Fibroblast of skin of right quadriceps (primary cell): ENCODE results near the gene CDK14.

Experiments
- DNase-seq: peaks from one replicate; pipeline ENCODE4 v3.0.0-alpha.2; 2013

Gene CDK14

DNA sequence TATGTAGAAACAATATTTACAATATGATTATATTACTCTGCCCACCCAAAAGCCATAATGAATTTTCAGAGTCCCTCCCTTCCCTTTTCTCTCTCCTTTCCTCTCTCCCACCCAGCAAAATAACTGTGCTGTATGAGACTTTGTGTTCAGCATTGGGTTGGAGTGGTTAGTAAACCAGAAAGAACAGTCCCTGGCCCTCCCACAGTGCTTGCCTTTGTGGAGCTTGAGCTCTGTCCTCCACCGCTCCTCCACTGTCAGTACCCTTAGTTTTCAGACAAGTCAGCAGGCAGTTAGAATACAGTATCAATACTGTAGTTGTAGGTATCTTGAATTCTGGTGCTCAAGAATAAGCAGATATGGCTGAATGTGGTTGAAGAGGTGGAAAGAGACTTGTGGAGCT, 92.7 kb downstream of the CDK14 start:
- DNase-seq = no peak

DNA sequence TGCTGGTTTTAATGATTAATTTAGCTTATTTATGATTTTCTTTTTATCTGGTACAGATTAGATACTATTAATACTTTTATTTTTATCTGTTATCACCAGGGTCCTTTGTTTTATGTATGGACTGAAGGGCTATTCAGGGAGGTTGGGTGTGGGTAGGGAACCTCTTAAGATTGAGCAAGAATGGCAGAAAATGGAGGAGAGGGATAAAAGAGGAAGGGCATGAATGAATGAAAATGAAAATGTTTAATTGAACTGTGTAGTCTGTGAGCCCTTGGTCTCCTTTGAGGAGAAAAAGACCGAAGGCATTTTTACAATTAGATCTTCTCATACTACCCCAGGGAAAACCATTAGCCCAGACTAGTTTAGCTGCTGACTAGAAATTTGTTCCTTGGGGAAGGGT, 93.1 kb downstream of the CDK14 start:
- DNase-seq = no peak

DNA sequence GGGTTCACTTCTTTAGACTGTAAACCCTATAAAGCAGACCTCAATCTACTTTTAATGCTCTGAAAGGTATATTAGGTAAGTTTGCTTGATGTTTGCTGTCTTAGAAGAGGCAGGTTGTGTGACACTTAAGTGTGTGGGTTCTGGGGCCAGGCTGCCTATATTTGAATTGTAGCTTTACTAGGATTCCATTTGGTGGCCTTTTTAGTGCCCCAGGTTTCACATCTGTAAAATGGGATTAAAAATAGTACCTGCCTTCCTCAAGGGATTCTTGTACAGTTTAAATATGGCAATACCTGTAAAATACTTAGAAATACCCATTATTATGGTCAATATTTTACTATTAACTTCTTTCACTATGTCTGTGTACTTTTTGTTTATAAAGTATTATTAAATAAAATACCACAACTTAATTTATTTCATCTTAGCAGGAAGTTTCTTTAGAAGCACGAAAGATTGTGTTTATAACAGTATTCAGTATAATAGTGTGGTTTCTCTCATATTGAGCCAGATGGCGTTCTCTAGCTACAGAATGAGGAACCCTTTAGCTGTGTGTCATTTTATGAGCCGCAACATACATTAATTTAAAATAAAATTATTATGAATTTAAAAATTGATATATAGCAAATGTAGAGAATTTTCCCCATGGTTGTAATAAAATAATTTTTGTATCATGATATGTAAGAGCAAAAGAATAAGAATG, 94.2 kb downstream of the CDK14 start:
- no peak for DNase-seq

DNA sequence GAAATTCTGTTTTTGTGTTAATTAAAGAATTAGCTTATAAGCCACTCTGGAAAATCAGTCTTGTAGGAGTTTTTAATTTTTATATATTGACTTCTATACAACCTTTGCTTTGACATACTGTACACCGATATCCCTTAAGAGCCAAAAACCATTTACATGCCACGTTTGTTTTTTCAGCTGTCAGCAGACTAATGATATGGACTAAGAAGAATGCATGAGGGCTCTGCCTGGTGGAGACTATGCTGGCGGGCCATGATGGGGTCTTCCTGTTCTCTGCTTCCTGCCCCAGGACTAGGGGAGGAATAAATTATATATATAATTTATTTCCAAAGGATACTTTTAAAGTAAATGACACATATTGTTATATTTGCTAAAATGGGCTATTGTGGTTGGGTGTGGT, 96.3 kb downstream of the CDK14 start:
- peak; percentile 32 for DNase-seq

DNA sequence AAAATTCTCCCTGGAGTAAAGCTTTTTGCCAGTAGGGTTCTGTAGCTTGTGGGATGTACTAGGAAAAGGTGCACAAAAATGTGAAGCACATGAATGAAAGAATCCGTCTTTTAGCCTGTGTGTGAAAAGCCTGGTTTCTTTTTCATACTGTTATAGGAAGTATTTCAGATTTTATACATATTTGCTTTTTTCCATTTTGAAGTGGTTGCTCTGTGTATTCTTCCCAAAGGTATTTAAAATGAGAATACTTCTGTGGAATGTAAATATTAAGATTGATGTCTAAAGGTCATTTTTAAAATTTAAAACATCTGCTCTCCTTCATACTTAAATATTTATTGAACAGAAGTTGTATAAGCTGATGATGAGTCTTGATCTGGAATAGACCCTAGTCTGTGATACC, 96.8 kb downstream of the CDK14 start:
- DNase-seq = peak; percentile 32

DNA sequence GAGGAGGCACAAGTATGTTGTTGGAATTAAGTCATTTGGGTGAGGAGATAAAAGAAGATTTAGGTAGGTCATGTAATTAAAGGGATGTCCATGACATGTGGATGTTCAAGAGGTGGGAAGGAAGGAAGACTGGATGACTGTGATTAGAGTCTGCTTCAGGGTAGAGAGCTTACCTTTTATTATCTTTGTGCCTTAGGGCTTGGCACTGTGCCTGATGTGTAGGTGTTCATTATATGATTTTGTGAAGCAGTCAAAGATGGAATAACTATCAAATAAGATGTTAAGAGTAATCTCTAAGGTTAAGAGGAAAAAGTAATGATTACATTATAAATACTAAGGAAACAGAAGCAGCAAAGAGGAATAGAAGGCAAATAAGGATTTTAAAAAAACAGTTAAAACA, 97.8 kb downstream of the CDK14 start:
- no peak for DNase-seq

DNA sequence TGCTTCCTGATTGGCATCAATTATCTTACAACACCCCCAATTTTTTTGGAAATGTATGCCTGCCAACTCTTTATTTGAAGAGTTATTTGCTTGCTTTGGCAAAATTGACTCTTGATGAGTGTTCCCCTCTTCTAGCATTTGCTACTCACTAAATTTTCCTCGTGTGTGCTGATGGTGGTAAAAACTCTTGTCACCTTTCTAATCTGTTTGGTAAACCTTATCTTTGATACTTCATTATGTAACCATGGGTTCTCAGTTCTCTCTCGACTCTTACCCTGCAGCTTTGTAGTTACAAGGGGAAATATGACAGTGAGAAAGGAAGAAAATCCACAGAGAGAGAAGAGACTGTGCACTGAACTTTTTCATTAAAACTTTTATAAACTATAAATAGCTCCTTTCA, 102.5 kb downstream of the CDK14 start:
- DNase-seq = no peak

DNA sequence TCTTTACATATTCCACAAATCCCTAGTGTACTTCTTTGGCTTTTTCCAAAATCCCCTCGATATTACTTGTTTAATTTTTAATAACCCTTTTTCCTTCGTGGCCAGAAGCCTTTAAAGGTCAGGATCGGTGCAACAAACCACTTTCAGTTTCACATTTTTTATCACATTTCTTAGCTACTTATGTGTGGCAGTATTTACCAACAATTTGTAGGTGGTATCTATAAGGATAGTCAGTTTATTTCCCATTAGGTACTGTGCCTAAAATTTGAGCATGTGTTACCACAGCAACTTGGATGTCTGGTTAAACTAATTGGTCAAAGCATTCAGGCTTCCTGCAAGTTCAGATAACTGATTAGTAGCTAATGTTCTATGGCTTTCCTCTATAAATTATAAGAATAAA, 104.9 kb downstream of the CDK14 start:
- DNase-seq = no peak

DNA sequence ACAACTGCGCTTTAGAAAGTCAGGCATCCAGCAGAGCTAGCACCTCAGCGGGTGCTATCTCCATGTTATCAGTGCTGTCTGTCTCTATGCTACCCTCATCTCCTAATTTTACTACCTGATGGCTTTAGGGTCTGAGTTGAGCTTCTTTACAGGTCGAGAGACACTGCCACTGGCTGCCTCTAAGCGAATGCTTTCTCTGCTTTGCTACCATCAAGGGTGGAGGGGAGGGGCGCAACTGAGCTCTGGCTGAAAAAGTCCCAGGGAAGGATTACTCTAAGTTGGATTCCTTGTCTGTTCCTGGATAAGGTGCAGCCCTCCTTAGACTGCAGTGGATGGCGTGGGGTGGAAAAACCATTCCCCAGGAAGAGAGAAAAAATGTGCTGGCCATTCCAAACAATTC, 105.7 kb downstream of the CDK14 start:
- DNase-seq = no peak

DNA sequence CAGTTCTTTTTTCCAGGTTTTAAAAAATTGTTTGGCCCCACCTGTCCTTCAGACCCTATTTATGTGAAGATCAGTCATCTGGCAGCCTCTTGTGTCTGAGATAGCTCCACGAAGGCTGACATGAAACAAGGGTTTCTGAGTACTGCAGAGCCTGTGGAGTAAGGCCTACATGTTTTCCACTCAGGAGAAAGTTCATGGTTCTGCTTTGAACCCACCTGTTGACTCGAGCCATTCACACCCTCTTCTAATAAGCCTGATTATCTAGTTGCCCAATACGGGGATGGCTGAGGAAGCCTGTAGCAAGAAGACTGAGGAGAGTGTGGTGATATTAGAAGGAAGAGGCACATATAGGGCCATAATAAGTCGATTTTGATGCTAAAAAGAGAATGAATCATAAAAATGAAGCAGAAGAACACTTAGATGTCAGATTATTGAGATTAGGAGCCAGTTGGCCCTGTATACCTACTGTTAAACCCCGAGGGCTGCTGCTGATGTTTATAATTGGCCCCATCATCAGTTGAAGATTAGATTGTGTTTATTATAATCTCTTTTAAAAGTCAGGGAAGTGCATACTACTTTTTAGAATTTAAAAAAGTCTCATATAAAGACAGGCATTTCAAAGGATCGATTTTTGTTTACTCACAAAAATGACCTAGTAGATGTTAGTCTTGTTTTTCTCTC, 109.4 kb downstream of the CDK14 start:
- no peak for DNase-seq

DNA sequence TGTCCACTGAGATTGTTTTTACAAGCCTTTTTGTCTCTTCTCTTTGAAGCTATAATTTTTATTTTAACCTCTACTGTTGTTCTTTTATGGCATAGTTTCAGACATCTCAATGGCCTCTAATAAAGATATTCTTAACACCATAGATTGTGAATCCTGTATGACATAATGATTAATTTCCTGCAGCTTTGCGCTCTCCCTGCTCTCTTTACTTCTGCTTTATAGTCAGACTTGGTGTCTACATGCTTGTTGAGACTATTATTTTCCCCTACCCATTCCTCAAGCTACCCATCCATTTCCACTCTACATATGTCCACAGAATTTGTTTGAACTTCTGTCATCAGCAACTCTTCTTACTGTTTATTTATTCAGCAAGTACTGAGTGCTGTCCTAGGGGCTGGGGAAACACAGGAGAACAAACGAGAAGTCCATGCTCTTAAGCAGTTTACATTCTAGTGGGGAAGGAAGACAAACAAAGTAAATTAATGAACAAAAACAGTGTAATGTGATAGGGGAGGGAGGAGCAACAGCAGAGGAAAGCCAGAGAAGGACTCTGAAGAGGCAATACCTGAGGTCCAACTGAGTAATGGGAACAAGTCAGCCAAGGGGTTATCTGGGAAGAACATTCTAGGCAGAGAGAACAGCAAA, 110.1 kb downstream of the CDK14 start:
- no peak for DNase-seq

DNA sequence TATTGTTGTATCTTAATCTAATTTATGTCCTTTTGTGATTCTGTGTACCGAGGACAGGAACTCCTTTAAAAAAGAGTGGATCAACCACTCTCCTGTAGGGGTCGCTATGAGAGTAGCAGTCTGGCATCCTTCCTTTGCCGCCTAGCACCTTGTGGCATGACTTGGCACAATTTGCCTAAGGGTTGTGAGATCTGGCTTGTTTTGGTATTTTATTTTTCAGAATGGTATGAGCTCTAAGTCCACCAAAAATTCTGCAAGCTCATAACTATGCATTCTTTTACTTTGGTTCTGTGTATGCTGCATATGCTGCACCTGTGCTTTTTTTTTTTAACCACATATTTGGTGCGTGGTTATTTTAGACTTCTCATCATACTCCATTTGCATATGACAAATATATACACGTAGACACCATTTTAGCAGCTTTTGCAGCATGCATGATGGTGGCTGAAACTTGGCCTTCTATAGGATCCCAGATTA, 112.8 kb downstream of the CDK14 start:
- DNase-seq = no peak

DNA sequence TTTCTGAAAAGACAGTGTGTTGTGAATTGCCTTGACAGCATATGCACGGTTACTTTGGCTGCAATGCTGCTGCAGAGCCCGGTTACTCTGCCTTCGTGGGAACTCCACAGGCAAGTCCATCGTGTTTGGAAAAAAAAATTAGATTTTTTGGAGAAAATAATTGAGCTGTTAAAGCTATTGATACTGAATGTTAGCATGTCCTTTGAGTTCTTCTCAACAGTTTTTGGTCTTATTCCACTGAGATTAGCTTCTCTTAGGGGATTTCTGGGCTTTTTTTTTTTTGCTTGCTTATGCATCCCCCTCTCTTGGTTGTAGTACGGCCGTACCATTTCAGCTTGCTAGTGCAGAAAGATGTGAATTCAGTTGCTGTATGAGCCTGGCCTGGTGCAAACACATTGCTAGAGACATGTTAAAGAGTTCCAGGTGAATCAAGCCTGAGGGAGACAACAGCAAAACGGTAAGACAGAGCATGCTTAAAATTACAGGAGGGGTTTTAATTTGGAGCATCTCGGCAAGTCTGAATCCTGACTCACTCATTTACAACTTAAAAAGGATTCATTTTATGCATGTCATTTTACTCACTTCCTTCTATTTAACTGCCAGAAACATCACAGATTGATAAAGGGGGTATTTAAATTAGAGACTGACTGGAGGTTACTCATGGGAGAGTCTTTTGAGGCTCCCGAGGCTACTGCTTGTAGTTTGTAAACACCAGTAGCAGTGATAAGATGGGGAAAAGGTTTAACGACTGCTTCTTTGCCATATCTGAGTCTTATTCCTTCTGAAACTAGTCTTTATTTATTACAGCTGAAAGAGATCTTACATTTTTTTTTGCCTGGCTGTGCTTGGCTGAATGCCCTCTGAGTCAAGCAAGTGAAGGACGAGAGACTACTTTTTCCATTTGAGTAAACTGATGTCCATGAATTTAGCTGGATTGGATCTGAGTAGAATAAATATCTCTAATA, 113.7 kb downstream of the CDK14 start:
- peak; percentile 64 for DNase-seq

DNA sequence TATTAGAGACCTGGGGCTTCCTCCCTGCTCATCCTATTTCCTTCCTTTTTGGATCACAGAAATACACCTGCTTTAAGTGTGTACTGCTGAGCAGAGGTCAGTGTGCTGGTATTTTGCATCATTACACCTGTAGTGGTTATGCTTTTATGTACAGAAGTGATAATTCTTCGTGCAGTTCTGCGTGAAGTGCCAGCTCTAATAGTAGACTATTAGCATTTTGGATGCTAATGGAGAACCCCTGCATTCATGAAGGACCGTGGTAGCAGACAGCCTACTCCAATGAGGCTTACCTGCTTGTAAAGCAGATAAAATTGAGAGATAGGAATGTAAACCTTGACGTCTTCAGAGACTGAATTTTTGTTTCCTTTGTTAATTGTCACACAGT, 114.3 kb downstream of the CDK14 start:
- no peak for DNase-seq

DNA sequence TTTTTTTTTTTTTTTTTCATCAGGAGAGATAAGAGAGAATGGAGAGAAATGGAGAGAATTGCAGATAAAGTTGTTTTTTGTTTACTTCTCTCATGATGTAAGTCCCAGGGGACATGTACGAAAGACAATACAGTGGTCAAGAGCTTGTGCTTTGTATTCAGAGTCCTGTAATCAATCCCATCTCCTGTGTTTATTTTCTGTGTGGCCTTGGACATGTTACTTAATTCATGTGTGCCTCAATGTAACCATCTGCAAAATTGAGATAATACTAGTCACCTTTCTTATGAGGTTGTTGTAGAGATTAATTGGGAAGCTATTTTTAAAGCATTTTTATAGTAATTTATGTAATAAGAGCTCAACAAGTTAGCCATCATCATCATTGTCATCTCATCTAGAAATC, 117.5 kb downstream of the CDK14 start:
- DNase-seq = no peak

DNA sequence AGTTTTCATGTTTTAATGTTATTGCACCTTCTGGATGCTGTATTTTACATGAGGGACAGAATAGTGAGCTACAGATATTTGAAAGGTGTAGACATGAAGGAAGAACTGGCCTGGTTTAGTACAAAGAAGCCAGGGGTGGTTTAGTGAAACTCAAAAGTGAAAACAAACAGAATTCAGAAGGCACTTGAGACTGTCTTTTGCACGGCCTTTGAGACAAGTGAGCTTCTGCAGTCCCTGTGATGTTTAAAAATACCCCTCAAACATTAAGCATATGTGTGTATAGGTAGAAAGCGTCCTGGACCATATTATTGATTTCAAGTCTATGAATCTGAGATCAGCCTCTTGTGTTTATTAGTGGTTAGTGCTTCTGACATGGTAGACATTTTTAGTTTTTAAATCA, 118.9 kb downstream of the CDK14 start:
- no peak for DNase-seq

DNA sequence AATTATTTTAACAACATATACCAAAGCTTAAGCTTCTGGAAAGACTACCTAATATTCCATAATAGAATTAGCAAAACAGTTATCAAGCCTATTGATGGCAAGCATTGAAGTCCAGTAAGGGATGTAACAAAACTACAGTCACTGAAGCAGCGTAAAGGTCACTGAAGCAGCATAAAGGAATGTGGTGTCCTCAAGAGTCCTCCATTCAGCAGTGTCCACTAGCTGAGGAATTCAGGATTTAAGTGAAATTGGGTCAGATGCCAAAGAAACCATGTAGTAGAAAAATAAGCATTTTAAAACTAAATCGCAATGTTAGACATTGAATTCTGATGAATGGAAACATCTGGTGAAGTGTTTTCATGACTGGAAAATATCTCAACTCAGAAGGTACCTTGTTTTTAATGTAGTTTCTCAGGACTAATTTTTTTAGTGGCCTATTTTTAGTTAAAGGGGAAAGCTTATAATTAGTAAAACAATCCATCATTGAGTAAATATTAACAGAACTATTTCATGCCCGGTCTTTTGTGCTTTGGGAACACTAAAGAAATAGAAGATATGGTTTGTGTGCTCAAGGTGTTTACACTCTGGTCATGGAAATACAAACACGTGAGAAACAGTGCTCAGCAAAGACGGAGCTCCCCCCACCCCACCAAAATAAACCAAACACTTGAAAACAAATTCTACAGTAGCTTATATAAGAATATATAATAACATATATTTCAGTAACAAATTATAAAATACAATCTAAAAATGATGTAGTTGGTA, 121.4 kb downstream of the CDK14 start:
- DNase-seq = peak; percentile 25

DNA sequence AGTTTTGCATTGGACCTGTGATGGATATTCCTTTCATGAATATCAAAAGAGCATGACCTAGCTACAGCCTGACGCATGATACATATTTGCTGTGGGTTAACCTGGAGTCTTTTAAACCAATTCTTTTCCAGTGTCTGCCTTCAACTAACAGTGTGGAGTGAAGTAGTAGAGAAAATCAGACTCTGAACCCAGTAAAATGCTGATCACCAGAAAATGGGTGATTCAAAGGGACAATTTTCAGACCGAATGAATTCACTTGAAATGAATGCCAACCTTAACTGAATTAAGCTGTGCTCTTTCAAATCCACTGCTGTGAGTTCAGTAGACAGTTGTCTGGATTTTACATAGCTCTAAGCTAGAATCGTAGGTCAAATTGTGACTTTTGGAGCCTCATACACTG, 123.0 kb downstream of the CDK14 start:
- no peak for DNase-seq

DNA sequence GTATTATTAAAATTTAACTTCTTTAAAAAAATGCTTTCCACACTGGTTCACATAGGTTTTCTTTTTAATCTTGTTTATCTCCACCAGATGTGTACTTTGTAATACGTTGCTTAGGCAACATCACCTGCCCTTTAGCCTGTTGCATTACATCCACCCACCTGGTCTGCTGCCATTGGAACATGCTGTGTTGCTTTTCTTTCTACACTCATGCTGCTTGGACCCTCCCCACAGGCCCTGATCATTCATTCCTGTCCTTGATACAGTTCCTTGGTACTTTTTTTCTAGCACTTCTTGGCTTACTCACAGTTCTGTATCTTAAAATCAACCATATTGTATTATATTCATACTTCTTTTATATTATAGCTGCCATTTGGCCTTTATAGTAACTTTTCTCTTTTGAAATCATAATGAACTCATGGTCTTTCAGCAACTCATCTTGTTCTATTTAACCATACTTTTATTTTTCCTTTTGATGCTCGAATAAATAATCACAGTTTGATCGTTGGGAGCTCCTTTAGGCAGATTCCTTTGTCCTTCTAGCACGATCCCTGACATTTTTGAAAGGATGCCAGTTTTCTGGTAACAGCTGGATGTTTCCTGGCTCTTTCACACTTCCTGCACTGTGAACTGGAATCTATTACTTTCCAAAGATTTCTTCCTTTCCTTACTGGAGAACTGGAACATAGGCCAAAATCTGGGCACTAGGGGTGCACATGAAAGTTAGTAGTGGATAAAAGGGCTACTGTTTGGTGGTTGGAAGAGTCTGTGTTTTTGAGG, 125.1 kb downstream of the CDK14 start:
- DNase-seq = peak; percentile 85

DNA sequence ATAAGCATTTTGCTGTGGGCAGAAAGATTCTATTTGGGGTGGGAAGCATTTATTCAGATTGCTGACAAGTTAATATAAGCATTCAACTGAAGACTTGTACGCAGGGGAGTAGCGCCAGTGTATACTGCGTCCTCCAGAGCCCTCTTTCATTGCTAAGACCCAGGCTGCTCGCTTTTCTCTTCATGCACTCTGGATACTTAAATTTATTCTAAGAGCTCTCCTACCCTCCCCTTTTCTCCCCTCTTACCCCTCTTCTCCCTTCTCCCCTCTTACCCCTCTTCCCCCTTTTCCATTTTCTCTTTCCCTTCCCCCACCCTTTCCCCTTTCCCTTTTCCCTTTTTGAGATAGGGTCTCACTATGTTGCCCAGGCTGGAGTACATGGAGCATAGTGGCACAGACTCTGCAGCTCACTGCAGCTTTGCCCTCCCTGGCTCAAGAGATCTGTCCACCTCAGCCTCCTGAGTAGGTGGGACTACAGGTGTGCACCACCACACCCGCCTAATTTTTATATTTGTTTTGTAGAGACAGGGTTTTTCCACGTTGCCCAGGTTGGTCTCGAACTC, 125.8 kb downstream of the CDK14 start:
- no peak for DNase-seq

DNA sequence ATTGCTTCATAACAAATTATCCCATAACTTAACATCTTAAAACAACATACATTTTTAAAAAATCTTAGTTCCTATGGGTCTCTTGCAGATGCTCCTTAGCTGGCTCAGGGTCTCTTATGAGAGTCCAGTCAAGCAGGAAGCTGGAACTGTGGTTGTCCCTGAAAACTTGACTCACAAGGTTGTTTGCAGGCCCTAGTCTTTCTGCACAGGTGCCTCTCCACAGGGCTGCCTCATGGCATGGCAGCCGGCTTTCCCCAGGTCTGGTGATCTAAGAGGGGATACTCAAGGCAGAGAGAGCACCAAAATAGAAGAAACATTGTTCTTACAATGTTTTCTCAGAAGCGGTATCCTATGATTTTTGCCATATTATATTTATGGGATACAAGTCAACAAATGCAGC, 127.1 kb downstream of the CDK14 start:
- DNase-seq = no peak
